A673 (cell line): ENCODE measurements around the gene BMPR1B. TPM values are rescaled to one million over a fixed set of nuclear protein-coding genes. Genes with fewer than 3 reads are reported as not detected.
A peak's percentile ranks its signal among the peaks of the same experiment; 100 is the strongest.

ENCODE experiments used
- BruUV-seq: library from RNA; stranded (reverse); fragments of 400-500 nt; replicated peaks from 2 replicates; lab custom pipeline; 2021; lab: Mats Ljungman, UMichigan
- CTCF ChIA-PET: fragments of 300-600 bp; sonication (Branson Sonifier 250); formaldehyde crosslinking; loops from one replicate; lab custom pipeline; 2022; ENCODE audit warnings: antibody characterized with exemption; lab: Charles Lee
- POLR2A ChIA-PET: fragments of 300-600 bp; sonication (Branson Sonifier 250); formaldehyde crosslinking; loops from one replicate; lab custom pipeline; 2022; ENCODE audit warnings: antibody characterized with exemption; ENCODE audit not compliant: low non-redundant PET; lab: Charles Lee
- DNase-seq: peaks from one replicate; pipeline ENCODE4 v3.0.0-alpha.2; 2015; ENCODE audit warnings: low spot score
- H3K27ac ChIP-seq: fragments of 200-600 bp; sonication (generic); 2 replicates; pipeline ENCODE4 v1.5.1; 2016; ENCODE audit warnings: mixed run types, low read depth, mild to moderate bottlenecking, mixed read lengths, antibody characterized with exemption, low read length; ENCODE audit not compliant: poor library complexity, severe bottlenecking
- H3K27me3 ChIP-seq: fragments of 200-600 bp; sonication (generic); replicated peaks from 2 replicates; pipeline ENCODE4 v1.6.1; 2017; ENCODE audit warnings: mixed run types, low read depth, mild to moderate bottlenecking, mixed read lengths, antibody characterized with exemption, low read length; ENCODE audit not compliant: insufficient read depth, poor library complexity
- H3K36me3 ChIP-seq: fragments of 200-600 bp; sonication (generic); 2 replicates; pipeline ENCODE4 v1.6.1; 2016; ENCODE audit warnings: mixed run types, mild to moderate bottlenecking, mixed read lengths, antibody characterized with exemption, low read length; ENCODE audit not compliant: insufficient read depth, poor library complexity, severe bottlenecking
- H3K4me1 ChIP-seq: fragments of 200-600 bp; sonication (generic); 2 replicates; pipeline ENCODE4 v1.6.1; 2017; ENCODE audit warnings: mixed run types, mild to moderate bottlenecking, mixed read lengths, antibody characterized with exemption, low read length; ENCODE audit not compliant: insufficient read depth, poor library complexity, severe bottlenecking
- H3K4me3 ChIP-seq: fragments of 200-600 bp; sonication (generic); 2 replicates; pipeline ENCODE4 v1.5.1; 2016; ENCODE audit warnings: low read depth, mixed run types, mild to moderate bottlenecking, mixed read lengths, low read length; ENCODE audit not compliant: poor library complexity, severe bottlenecking
- H3K9me3 ChIP-seq: fragments of 200-600 bp; sonication (generic); 2 replicates; pipeline ENCODE4 v1.6.1; 2016; ENCODE audit warnings: mixed run types, low read depth, mild to moderate bottlenecking, mixed read lengths, antibody characterized with exemption, low read length; ENCODE audit not compliant: poor library complexity, severe bottlenecking
- EZH2 ChIP-seq: fragments of 200-600 bp; sonication (generic); IDR thresholded peaks from 2 replicates; pipeline ENCODE4 v1.6.1; 2017; ENCODE audit warnings: borderline replicate concordance, low read depth, mild to moderate bottlenecking, mixed read lengths, antibody characterized with exemption, low read length; ENCODE audit not compliant: poor library complexity, severe bottlenecking
- intact Hi-C: fragments of 100-400 bp; cut with micrococcal nuclease; formaldehyde crosslinking; loops from one replicate; pipeline ENCODE4 v1.10.0; 2022; ENCODE audit not compliant: unreplicated experiment
- total RNA-seq: library from RNA; stranded (reverse); gene quantifications from 2 replicates; pipeline ENCODE4 v1.2.3, GENCODE V29; 2021
- TF ChIP-seq, protein P1 (sequence below): fragments of 300-800, 200-600 bp; sonication (generic); conservative IDR thresholded peaks from 2 replicates; pipeline ENCODE4 v1.5.1; 2017; ENCODE audit warnings: low read depth, mild to moderate bottlenecking, antibody characterized with exemption, low read length, moderate library complexity, mixed read lengths

BMPR1B gene
- total RNA-seq, 1 experiment from 2014 or later, result 2.2 TPM

- Histone ChIP-seq H3K4me1 (peaks cover 26% of the 10 kb centered on the region), H3K27ac (no peak overlapping the region), H3K4me3 (no peak overlapping the region), H3K9me3 (no peaks in the 10 kb centered on the region), H3K27me3 (no peaks in the 10 kb centered on the region), H3K36me3 (no peaks in the 10 kb centered on the region)
- intact Hi-C loops, result no loop called here
- CTCF ChIA-PET, result no interaction called here
- peak; percentile 50 for DNase-seq
- POLR2A ChIA-PET, result no interaction called here
- no TSS peak for BruUV-seq
- TF ChIP-seq, protein P1, sequence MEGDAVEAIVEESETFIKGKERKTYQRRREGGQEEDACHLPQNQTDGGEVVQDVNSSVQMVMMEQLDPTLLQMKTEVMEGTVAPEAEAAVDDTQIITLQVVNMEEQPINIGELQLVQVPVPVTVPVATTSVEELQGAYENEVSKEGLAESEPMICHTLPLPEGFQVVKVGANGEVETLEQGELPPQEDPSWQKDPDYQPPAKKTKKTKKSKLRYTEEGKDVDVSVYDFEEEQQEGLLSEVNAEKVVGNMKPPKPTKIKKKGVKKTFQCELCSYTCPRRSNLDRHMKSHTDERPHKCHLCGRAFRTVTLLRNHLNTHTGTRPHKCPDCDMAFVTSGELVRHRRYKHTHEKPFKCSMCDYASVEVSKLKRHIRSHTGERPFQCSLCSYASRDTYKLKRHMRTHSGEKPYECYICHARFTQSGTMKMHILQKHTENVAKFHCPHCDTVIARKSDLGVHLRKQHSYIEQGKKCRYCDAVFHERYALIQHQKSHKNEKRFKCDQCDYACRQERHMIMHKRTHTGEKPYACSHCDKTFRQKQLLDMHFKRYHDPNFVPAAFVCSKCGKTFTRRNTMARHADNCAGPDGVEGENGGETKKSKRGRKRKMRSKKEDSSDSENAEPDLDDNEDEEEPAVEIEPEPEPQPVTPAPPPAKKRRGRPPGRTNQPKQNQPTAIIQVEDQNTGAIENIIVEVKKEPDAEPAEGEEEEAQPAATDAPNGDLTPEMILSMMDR, result no peak
- TF ChIP-seq EZH2, result no peak
Measured at GRCh38 chr4:95092766-95093165, 335.0 kb downstream of the BMPR1B start.

DNA sequence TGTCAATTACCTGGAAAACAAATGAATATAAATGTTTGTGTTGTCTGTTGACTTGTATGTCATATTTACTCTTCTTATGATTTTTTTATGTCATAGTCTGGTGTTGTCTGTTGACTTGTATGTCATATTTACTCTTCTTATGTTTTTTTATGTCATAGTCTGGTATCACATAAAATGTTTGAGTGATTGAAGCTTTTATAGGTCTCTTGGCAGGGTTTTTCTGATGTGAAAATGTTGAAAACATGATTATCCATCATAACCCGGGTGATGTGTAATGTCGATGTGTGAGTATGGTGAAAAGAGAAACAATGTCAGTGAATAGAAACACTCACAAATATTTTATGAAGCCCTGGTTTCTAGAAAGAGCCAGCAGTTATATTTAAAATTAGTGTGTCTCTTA is 335.7 kb downstream of the BMPR1B start:
- intact Hi-C loops, result no loop called here
- DNase-seq, result no peak
- ChIA-PET CTCF (no interaction called here), POLR2A (no interaction called here)
- Histone ChIP-seq H3K27ac (no peak overlapping the region), H3K27me3 (no peaks in the 10 kb centered on the region), H3K4me1 (peaks cover 26% of the 10 kb centered on the region), H3K36me3 (no peaks in the 10 kb centered on the region), H3K9me3 (no peaks in the 10 kb centered on the region), H3K4me3 (no peak overlapping the region)
- no TSS peak for BruUV-seq
- TF ChIP-seq EZH2, result no peak
- TF ChIP-seq, protein P1, result no peak

GRCh38 chr4:95093936-95094929 is 336.5 kb downstream of the BMPR1B start:
- no peaks in the 10 kb centered on the region for H3K9me3 ChIP-seq
- DNase-seq, result no peak
- intact Hi-C loops, result no loop called here
- BruUV-seq, result no TSS peak
- H3K4me1 ChIP-seq, result peaks cover 26% of the 10 kb centered on the region
- POLR2A ChIA-PET, result no interaction called here
- H3K27me3 ChIP-seq, result no peaks in the 10 kb centered on the region
- no peaks in the 10 kb centered on the region for H3K36me3 ChIP-seq
- CTCF ChIA-PET, result no interaction called here
- TF ChIP-seq EZH2, result no peak
- TF ChIP-seq, protein P1, result no peak
- H3K27ac ChIP-seq, result no peak overlapping the region
- H3K4me3 ChIP-seq, result no peak overlapping the region
